HepG2 (cell line): ENCODE data around the gene BTG2. TPM values are rescaled to one million over a fixed set of nuclear protein-coding genes. Genes with fewer than 3 reads are reported as not detected.

Experiments used
- FOSL2 ChIP-seq: sonication (generic); formaldehyde crosslinking; IDR thresholded peaks from 2 replicates; pipeline ENCODE4 v1.4.0; 2020; ENCODE audit warnings: missing genetic modification reagents
- FOXA1 ChIP-seq, 2 experiments: fragments of 450-650 bp in 1 of 2; sonication (generic) in 1 of 2; formaldehyde crosslinking in 1 of 2; IDR thresholded peaks; 2 replicates each; pipeline versions ENCODE4 v1.4.0 to v1.6.1; 2016 to 2020; ENCODE audit warnings: missing genetic modification reagents in 1 of 2
- GATAD2A ChIP-seq: IDR thresholded peaks from 2 replicates; pipeline ENCODE4 v1.6.1; 2016
- HNF4G ChIP-seq, 2 experiments: sonication (generic) in 1 of 2; formaldehyde crosslinking in 1 of 2; IDR thresholded peaks; 2 replicates each; pipeline versions ENCODE4 v1.4.0 to v1.6.1; 2011 to 2020; ENCODE audit warnings: borderline replicate concordance in 2 of 2, low read depth in 2 of 2, mild to moderate bottlenecking in 2 of 2, low read length in 1 of 2, missing genetic modification reagents in 1 of 2, moderate library complexity in 1 of 2
- NR2C2 ChIP-seq: sonication (generic); formaldehyde crosslinking; IDR thresholded peaks from 2 replicates; pipeline ENCODE4 v1.4.0; 2020; ENCODE audit warnings: missing genetic modification reagents, mild to moderate bottlenecking, moderate library complexity, borderline replicate concordance
- TBX2 ChIP-seq: sonication (generic); formaldehyde crosslinking; IDR thresholded peaks from 2 replicates; pipeline ENCODE4 v1.5.0; 2020; ENCODE audit warnings: missing genetic modification reagents, mild to moderate bottlenecking, borderline replicate concordance
- ZC3H13 ChIP-seq: sonication (generic); formaldehyde crosslinking; IDR thresholded peaks from 2 replicates; pipeline ENCODE4 v1.8.1; 2023; ENCODE audit warnings: mild to moderate bottlenecking, missing genetic modification reagents, moderate library complexity
- ZFP37 ChIP-seq: sonication (generic); formaldehyde crosslinking; IDR thresholded peaks from 2 replicates; pipeline ENCODE4 v1.4.0; 2020; ENCODE audit warnings: missing genetic modification reagents, borderline replicate concordance
- ZNF318 ChIP-seq: sonication (generic); formaldehyde crosslinking; IDR thresholded peaks from 2 replicates; pipeline ENCODE4 v1.4.0; 2020; ENCODE audit warnings: mild to moderate bottlenecking, missing genetic modification reagents
- ZNF451 ChIP-seq: sonication (generic); formaldehyde crosslinking; IDR thresholded peaks from 2 replicates; pipeline ENCODE4 v1.5.0; 2020; ENCODE audit warnings: mild to moderate bottlenecking, missing genetic modification reagents
- ZNF737 ChIP-seq: sonication (generic); formaldehyde crosslinking; IDR thresholded peaks from 2 replicates; pipeline ENCODE4 v1.5.0; 2020; ENCODE audit warnings: missing genetic modification reagents, mild to moderate bottlenecking, borderline replicate concordance
- ZSCAN12 ChIP-seq: sonication (generic); formaldehyde crosslinking; IDR thresholded peaks from 2 replicates; pipeline ENCODE4 v1.9.0; 2021; ENCODE audit warnings: mild to moderate bottlenecking, missing genetic modification reagents
- polyA plus RNA-seq, 8 experiments: library from polyadenylated mRNA; depleted of rRNA in 3 of 8; stranded (reverse) in 7 of 8; unstranded in 1 of 8; fragments of >200 nt; fragmentation: Illumina TruSeq in 4 of 8; extraction: Trizol in 4 of 8; gene quantifications; 2 replicates each; pipeline versions ENCODE4 v1.2.1 to v1.2.3, GENCODE V29; 2011 to 2016; ENCODE audit warnings: low read depth in 4 of 8, missing spikeins in 1 of 8, mixed read lengths in 1 of 8; ENCODE audit not compliant: insufficient read depth in 1 of 8
- total RNA-seq, 5 experiments: library from RNA; depleted of rRNA; stranded (reverse); fragments of >200 nt; fragmentation: Illumina TruSeq; extraction: Trizol; gene quantifications; 2 replicates each; pipeline ENCODE4 v1.2.3, GENCODE V29; 2016; ENCODE audit warnings: low read depth in 1 of 5
- TF ChIP-seq, protein P1 (sequence below): sonication (generic); formaldehyde crosslinking; IDR thresholded peaks from 2 replicates; pipeline ENCODE4 v1.8.1; 2023; ENCODE audit warnings: mild to moderate bottlenecking, inconsistent platforms, moderate library complexity, missing genetic modification reagents, borderline replicate concordance
- TF ChIP-seq, protein P2 (sequence below): sonication (generic); formaldehyde crosslinking; conservative IDR thresholded peaks from 2 replicates; pipeline ENCODE4 v1.8.1; 2023; ENCODE audit warnings: missing genetic modification reagents
- TF ChIP-seq, protein P3 (sequence below): sonication (generic); formaldehyde crosslinking; IDR thresholded peaks from 2 replicates; pipeline ENCODE4 v1.5.0; 2020; ENCODE audit warnings: missing genetic modification reagents, mild to moderate bottlenecking, borderline replicate concordance

The BTG2 gene
- total and polyA plus RNA-seq, 2 of the 13 experiments (the other 11 are each of a cell fraction or from before 2014, with no cell fraction given) = 13.6 to 18.3 TPM

GRCh38 chr1:203291201-203292096 is 13.9 kb upstream of the BTG2 start (continued):
- TF ChIP-seq ZNF318 (no peak), ZNF451 (0 out of 2 replicates have a peak, but pooled peaks have one; percentile 33), ZSCAN12 (CRISPR knock-in tag) (0 out of 2 replicates have a peak, but pooled peaks have one; percentile 49), ZC3H13 (CRISPR knock-in tag) (no peak), GATAD2A (CRISPR knock-in tag) (peak; percentile 48), ZFP37 (CRISPR knock-in tag) (peak; percentile 87; the same call in 1 of the 2 replicates), NR2C2 (CRISPR knock-in tag) (peak; percentile 79), FOXA1 (IDR thresholded peaks at IDR 0.05) (no peak), FOXA1 (CRISPR knock-in tag; IDR thresholded peaks at IDR 0.05) (peak; percentile 47), HNF4G (IDR thresholded peaks at IDR 0.05; ENCODE audit: borderline replicate concordance, low read depth, low read length) (no peak), HNF4G (CRISPR knock-in tag; IDR thresholded peaks at IDR 0.05; ENCODE audit: borderline replicate concordance, low read depth) (peak; percentile 55; the same call in 1 of the 2 replicates), FOSL2 (CRISPR knock-in tag) (0 out of 2 replicates have a peak, but pooled peaks have one; percentile 7), TBX2 (CRISPR knock-in tag) (peak; percentile 54; the same call in 1 of the 2 replicates), ZNF737 (0 out of 2 replicates have a peak, but pooled peaks have one; percentile 47)
- TF ChIP-seq, protein P1, sequence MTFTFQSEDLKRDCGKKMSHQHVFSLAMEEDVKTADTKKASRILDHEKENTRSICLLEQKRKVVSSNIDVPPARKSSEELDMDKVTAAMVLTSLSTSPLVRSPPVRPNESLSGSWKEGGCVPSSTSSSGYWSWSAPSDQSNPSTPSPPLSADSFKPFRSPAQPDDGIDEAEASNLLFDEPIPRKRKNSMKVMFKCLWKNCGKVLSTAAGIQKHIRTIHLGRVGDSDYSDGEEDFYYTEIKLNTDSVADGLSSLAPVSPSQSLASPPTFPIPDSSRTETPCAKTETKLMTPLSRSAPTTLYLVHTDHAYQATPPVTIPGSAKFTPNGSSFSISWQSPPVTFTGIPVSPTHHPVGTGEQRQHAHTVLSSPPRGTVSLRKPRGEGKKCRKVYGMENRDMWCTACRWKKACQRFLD = no peak
- TF ChIP-seq, protein P2, sequence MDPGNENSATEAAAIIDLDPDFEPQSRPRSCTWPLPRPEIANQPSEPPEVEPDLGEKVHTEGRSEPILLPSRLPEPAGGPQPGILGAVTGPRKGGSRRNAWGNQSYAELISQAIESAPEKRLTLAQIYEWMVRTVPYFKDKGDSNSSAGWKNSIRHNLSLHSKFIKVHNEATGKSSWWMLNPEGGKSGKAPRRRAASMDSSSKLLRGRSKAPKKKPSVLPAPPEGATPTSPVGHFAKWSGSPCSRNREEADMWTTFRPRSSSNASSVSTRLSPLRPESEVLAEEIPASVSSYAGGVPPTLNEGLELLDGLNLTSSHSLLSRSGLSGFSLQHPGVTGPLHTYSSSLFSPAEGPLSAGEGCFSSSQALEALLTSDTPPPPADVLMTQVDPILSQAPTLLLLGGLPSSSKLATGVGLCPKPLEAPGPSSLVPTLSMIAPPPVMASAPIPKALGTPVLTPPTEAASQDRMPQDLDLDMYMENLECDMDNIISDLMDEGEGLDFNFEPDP = 0 out of 2 replicates have a peak, but pooled peaks have one; percentile 82
- TF ChIP-seq, protein P3, sequence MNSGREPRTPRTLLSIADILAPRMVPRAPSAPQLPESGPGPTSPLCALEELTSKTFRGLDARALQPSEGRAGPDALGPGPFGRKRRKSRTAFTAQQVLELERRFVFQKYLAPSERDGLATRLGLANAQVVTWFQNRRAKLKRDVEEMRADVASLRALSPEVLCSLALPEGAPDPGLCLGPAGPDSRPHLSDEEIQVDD (CRISPR knock-in tag) = peak; percentile 78; the same call in 1 of the 2 replicates
